HuH-7.5 (cell line): ENCODE results near the gene SLC29A2.
A peak's percentile ranks its signal among the peaks of the same experiment; 100 is the strongest.
"Not testable (repeated sequence)": the region's sequence is repeated elsewhere in the genome, so short reads cannot be mapped to it uniquely, and the experiment has no call there.

Experiments
- DNase-seq: peaks from one replicate; pipeline ENCODE4 v3.0.0; 2011; ENCODE audit warnings: low spot score

SLC29A2 gene

GRCh38 chr11:66333896-66334604 lies 37.5 kb downstream of the SLC29A2 start:
- DNase-seq: no peak

- no peak for DNase-seq
Observed at GRCh38 chr11:66333220-66333877, 38.2 kb downstream of the SLC29A2 start.

GRCh38 chr11:66332371-66333219 lies 39.0 kb downstream of the SLC29A2 start:
- DNase-seq: no peak

GRCh38 chr11:66331542-66332370 lies 39.8 kb downstream of the SLC29A2 start:
- DNase-seq: no peak

GRCh38 chr11:66330931-66331330 lies 40.6 kb downstream of the SLC29A2 start:
- no peak for DNase-seq

GRCh38 chr11:66329165-66329673 lies 42.3 kb downstream of the SLC29A2 start:
- DNase-seq: no peak

- DNase-seq: peak; percentile 100
Observed at GRCh38 chr11:66328302-66329144, 43.0 kb downstream of the SLC29A2 start.

GRCh38 chr11:66328031-66328301 lies 43.6 kb downstream of the SLC29A2 start:
- no peak for DNase-seq

- no peak for DNase-seq
Observed at GRCh38 chr11:66327171-66328030, 44.2 kb downstream of the SLC29A2 start.

- DNase-seq: no peak
Observed at GRCh38 chr11:66326261-66327111, 45.1 kb downstream of the SLC29A2 start.

- DNase-seq: no peak
Observed at GRCh38 chr11:66325263-66325671, 46.3 kb downstream of the SLC29A2 start.

- DNase-seq: no peak
Observed at GRCh38 chr11:66324664-66325063, 46.9 kb downstream of the SLC29A2 start.

- DNase-seq: no peak
Observed at GRCh38 chr11:66323684-66324083, 47.9 kb downstream of the SLC29A2 start.

- DNase-seq: no peak
Observed at GRCh38 chr11:66322732-66323427, 48.7 kb downstream of the SLC29A2 start.

GRCh38 chr11:66321606-66322005 lies 50.0 kb downstream of the SLC29A2 start:
- DNase-seq: no peak

GRCh38 chr11:66320748-66321147 lies 50.8 kb downstream of the SLC29A2 start:
- DNase-seq: not testable (repeated sequence)

GRCh38 chr11:66320289-66320688 lies 51.3 kb downstream of the SLC29A2 start:
- not testable (repeated sequence) for DNase-seq

GRCh38 chr11:66318600-66318970 lies 53.0 kb downstream of the SLC29A2 start:
- no peak for DNase-seq
